CD4-positive, alpha-beta memory T cell (primary cell): Measurements from ENCODE around the gene ANKRD10. TPM values are rescaled to one million over a fixed set of nuclear protein-coding genes. Genes with fewer than 3 reads are reported as not detected.

ENCODE experiments used
- CTCF ChIA-PET: fragments of 350-600 bp; sonication (Branson Sonifier 250); formaldehyde crosslinking; loops from one replicate; lab custom pipeline; 2021; ENCODE audit warnings: inconsistent platforms; ENCODE audit not compliant: partially characterized antibody; lab: Charles Lee
- POLR2A ChIA-PET: fragments of 350-600 bp; sonication (Branson Sonifier 250); formaldehyde crosslinking; loops from one replicate; lab custom pipeline; 2021; ENCODE audit not compliant: partially characterized antibody; lab: Charles Lee
- DNase-seq, 5 donors: peaks; one replicate each; pipeline versions ENCODE4 v3.0.0 to v3.0.0-alpha.2; 2020 to 2022; ENCODE audit warnings: mixed read lengths in 1 of 5
- H3K27ac ChIP-seq: one replicate; pipeline ENCODE4 v1.7.0; 2013; ENCODE audit warnings: low read depth, low read length
- H3K27me3 ChIP-seq: 2 replicates; pipeline ENCODE4 v1.7.0; 2013; ENCODE audit warnings: mild to moderate bottlenecking, low read length, moderate library complexity; ENCODE audit not compliant: insufficient read depth
- H3K36me3 ChIP-seq: 2 replicates; pipeline ENCODE4 v1.7.0; 2013; ENCODE audit warnings: mild to moderate bottlenecking, low read length, moderate library complexity; ENCODE audit not compliant: insufficient read depth
- H3K4me1 ChIP-seq: 2 replicates; pipeline ENCODE4 v1.7.0; 2013; ENCODE audit warnings: mild to moderate bottlenecking, low read length, moderate library complexity; ENCODE audit not compliant: insufficient read depth
- H3K4me3 ChIP-seq, 2 donors: one replicate each; pipeline ENCODE4 v1.7.0; 2013; ENCODE audit warnings: low read length in 2 of 2, mild to moderate bottlenecking in 1 of 2
- H3K9me3 ChIP-seq, 2 donors: one replicate each; pipeline ENCODE4 v1.7.0; 2013; ENCODE audit warnings: low read length in 2 of 2, control low read depth in 1 of 2; ENCODE audit not compliant: control insufficient read depth in 1 of 2
- H3K27ac Mint-ChIP-seq, 7 donors: one replicate each; pipeline ENCODE4 v1.8.0; 2020 to 2021; ENCODE audit warnings: mixed read lengths in 7 of 7, mild to moderate bottlenecking in 6 of 7, inconsistent platforms in 3 of 7, moderate library complexity in 3 of 7
- H3K27me3 Mint-ChIP-seq, 2 donors: one replicate each; pipeline ENCODE4 v1.8.0; 2020 to 2021; ENCODE audit warnings: mixed read lengths in 2 of 2
- H3K36me3 Mint-ChIP-seq, 2 donors: one replicate each; pipeline ENCODE4 v1.8.0; 2020 to 2021; ENCODE audit warnings: mixed read lengths in 2 of 2, inconsistent platforms in 1 of 2, mild to moderate bottlenecking in 1 of 2
- H3K4me1 Mint-ChIP-seq, 4 donors: one replicate each; pipeline ENCODE4 v1.8.0; 2020 to 2021; ENCODE audit warnings: mixed read lengths in 4 of 4, mild to moderate bottlenecking in 1 of 4
- H3K4me3 Mint-ChIP-seq, 8 donors: one replicate each; pipeline ENCODE4 v1.8.0; 2020 to 2021; ENCODE audit warnings: mixed read lengths in 8 of 8, mild to moderate bottlenecking in 7 of 8, moderate library complexity in 6 of 8, inconsistent platforms in 3 of 8
- H3K9me3 Mint-ChIP-seq, 8 donors: one replicate each; pipeline ENCODE4 v1.8.0; 2020 to 2021; ENCODE audit warnings: mixed read lengths in 8 of 8, mild to moderate bottlenecking in 5 of 8, inconsistent platforms in 3 of 8, moderate library complexity in 1 of 8
- intact Hi-C: fragments of 100-400 bp; cut with micrococcal nuclease; formaldehyde crosslinking; loops from one replicate; pipeline ENCODE4 v1.15.1; 2023
- polyA plus RNA-seq, 2 donors: library from polyadenylated mRNA; unstranded; fragments of 300-500 nt; fragmentation: Illumina TruSeq; gene quantifications; one replicate each; pipeline ENCODE4 v1.2.3, GENCODE V29; 2021
- total RNA-seq, 2 experiments: library from RNA; stranded (reverse); gene quantifications; one replicate each; pipeline ENCODE4 v1.2.3, GENCODE V29; 2021

The ANKRD10 gene
- total and polyA plus RNA-seq, 4 experiments from 2014 or later: 53.0 to 140 (median 95.3) TPM

- H3K27ac Mint-ChIP-seq: peak overlapping the region in 1 of 7 donors; percentile 70
- no peaks in the 10 kb centered on the region for H3K9me3 Mint-ChIP-seq
- CTCF ChIA-PET: no interaction called here
- no peak for DNase-seq
- Histone ChIP-seq H3K27me3 (no peaks in the 10 kb centered on the region), H3K4me3 (no peak overlapping the region), H3K36me3 (no peaks in the 10 kb centered on the region), H3K9me3 (no peaks in the 10 kb centered on the region), H3K4me1 (no peaks in the 10 kb centered on the region), H3K27ac (no peak overlapping the region)
- POLR2A ChIA-PET: no interaction called here
- no peak overlapping the region for H3K4me3 Mint-ChIP-seq
- intact Hi-C loops: no loop called here
- no peaks in the 10 kb centered on the region for H3K36me3 Mint-ChIP-seq
- peaks cover 18 to 26% of the 10 kb centered on the region in 2 donors for H3K27me3 Mint-ChIP-seq
- peaks cover 0 to 22% (median 4%) of the 10 kb centered on the region in 4 donors for H3K4me1 Mint-ChIP-seq
These were observed 6.8 kb upstream of the ANKRD10 start for GRCh38 chr13:110921695-110922094.

- Histone ChIP-seq H3K27me3 (no peaks in the 10 kb centered on the region), H3K9me3 (no peaks in the 10 kb centered on the region), H3K4me3 (no peak overlapping the region), H3K27ac (no peak overlapping the region), H3K36me3 (no peaks in the 10 kb centered on the region), H3K4me1 (peaks cover 3% of the 10 kb centered on the region)
- CTCF ChIA-PET: no interaction called here
- Mint-ChIP-seq H3K4me3 (no peak overlapping the region), H3K9me3 (no peaks in the 10 kb centered on the region), H3K27ac (peak overlapping the region in 1 of 7 donors; percentile 70), H3K36me3 (no peaks in the 10 kb centered on the region), H3K27me3 (peaks cover 18 to 22% of the 10 kb centered on the region in 2 donors), H3K4me1 (peaks cover 0 to 27% (median 6%) of the 10 kb centered on the region in 4 donors)
- DNase-seq: no peak
- intact Hi-C loops: no loop called here
- POLR2A ChIA-PET: no interaction called here
These were observed 6.3 kb upstream of the ANKRD10 start for GRCh38 chr13:110921209-110921608.

GRCh38 chr13:110920038-110920437 lies 5.2 kb upstream of the ANKRD10 start:
- Mint-ChIP-seq H3K27me3 (peaks cover 18 to 20% of the 10 kb centered on the region in 2 donors), H3K9me3 (no peaks in the 10 kb centered on the region), H3K27ac (no peak overlapping the region), H3K36me3 (no peaks in the 10 kb centered on the region), H3K4me1 (peaks cover 1 to 33% (median 10%) of the 10 kb centered on the region in 4 donors), H3K4me3 (no peak overlapping the region)
- Histone ChIP-seq H3K27me3 (no peaks in the 10 kb centered on the region), H3K36me3 (no peaks in the 10 kb centered on the region), H3K4me3 (no peak overlapping the region), H3K9me3 (no peaks in the 10 kb centered on the region), H3K27ac (no peak overlapping the region), H3K4me1 (peaks cover 10% of the 10 kb centered on the region)
- intact Hi-C loops: no loop called here
- CTCF ChIA-PET: no interaction called here
- POLR2A ChIA-PET: no interaction called here
- no peak for DNase-seq

GRCh38 chr13:110916301-110917142 lies 1.7 kb upstream of the ANKRD10 start:
- Histone ChIP-seq H3K4me1 (peaks cover 28% of the 10 kb centered on the region), H3K36me3 (no peaks in the 10 kb centered on the region), H3K4me3 (no peak overlapping the region), H3K27ac (peak overlapping the region; percentile 77), H3K9me3 (no peaks in the 10 kb centered on the region), H3K27me3 (no peaks in the 10 kb centered on the region)
- intact Hi-C loops: loop anchor here (5.0 to 10.0 kb wide), 2 partner anchors 302 to 1129 kb away; partner anchors contain the start of genes IRS2 and NAXD
- Mint-ChIP-seq H3K4me3 (peak overlapping the region in 7 of 8 donors; percentile 26 to 93 (median 89)), H3K36me3 (peaks cover 0 to 8% of the 10 kb centered on the region in 2 donors), H3K27me3 (peaks cover 2 to 6% of the 10 kb centered on the region in 2 donors), H3K27ac (peak overlapping the region in 4 of 7 donors; percentile 1 to 95 (median 86)), H3K9me3 (no peaks in the 10 kb centered on the region), H3K4me1 (peaks cover 12 to 52% (median 30%) of the 10 kb centered on the region in 4 donors)
- DNase-seq: no peak
- CTCF ChIA-PET: no interaction called here
- POLR2A ChIA-PET: no interaction called here

GRCh38 chr13:110915874-110916206 lies 971 bp upstream of the ANKRD10 start:
- intact Hi-C loops: loop anchor here (1.0 to 10.0 kb wide), 6 partner anchors 202 to 1129 kb away; partner anchors contain the start of genes IRS2, NAXD and RAB20
- H3K27ac Mint-ChIP-seq: peak overlapping the region; percentile 76 to 96 (median 91)
- H3K36me3 Mint-ChIP-seq: peaks cover 0 to 8% of the 10 kb centered on the region in 2 donors
- ChIA-PET CTCF (interaction anchor here (0.6 to 1.7 kb wide), 9 partner anchors 9 to 267 kb away, joined by 3 to 10 read pairs (median 3); no protein-coding TSS in a partner anchor), POLR2A (interaction anchor here (0.7 to 2.9 kb wide), 8 partner anchors 11 to 354 kb away, joined by 3 to 48 read pairs (median 4); partner anchors contain the start of genes ING1 and NAXD)
- H3K4me1 Mint-ChIP-seq: peaks cover 14 to 49% (median 32%) of the 10 kb centered on the region in 4 donors
- H3K27me3 Mint-ChIP-seq: peaks cover 0 to 2% of the 10 kb centered on the region in 2 donors
- Histone ChIP-seq H3K36me3 (no peaks in the 10 kb centered on the region), H3K4me1 (peaks cover 33% of the 10 kb centered on the region), H3K9me3 (no peaks in the 10 kb centered on the region), H3K27me3 (no peaks in the 10 kb centered on the region), H3K4me3 (peak overlapping the region in 1 of 2 donors; percentile 89), H3K27ac (peak overlapping the region; percentile 77)
- DNase-seq: peak in 1 of 5 donors; percentile 6
- H3K4me3 Mint-ChIP-seq: peak overlapping the region; percentile 87 to 95 (median 91)
- H3K9me3 Mint-ChIP-seq: no peaks in the 10 kb centered on the region

- intact Hi-C loops: loop anchor here (1.0 to 10.0 kb wide), 6 partner anchors 200 to 1127 kb away; partner anchors contain the start of genes IRS2, NAXD and RAB20
- H3K27me3 ChIP-seq: no peaks in the 10 kb centered on the region
- Mint-ChIP-seq H3K4me1 (peaks cover 26 to 59% (median 44%) of the 10 kb centered on the region in 4 donors), H3K36me3 (peaks cover 4 to 17% of the 10 kb centered on the region in 2 donors), H3K9me3 (no peaks in the 10 kb centered on the region), H3K27ac (peak overlapping the region; percentile 81 to 93 (median 90)), H3K4me3 (peak overlapping the region; percentile 85 to 95 (median 92)), H3K27me3 (no peaks in the 10 kb centered on the region)
- H3K27ac ChIP-seq: peak overlapping the region; percentile 77
- H3K4me3 ChIP-seq: peak overlapping the region; percentile 26 to 89
- H3K9me3 ChIP-seq: no peaks in the 10 kb centered on the region
- peaks cover 5% of the 10 kb centered on the region for H3K36me3 ChIP-seq
- DNase-seq: peak; percentile 62 to 71 (median 69)
- H3K4me1 ChIP-seq: peaks cover 47% of the 10 kb centered on the region
- POLR2A ChIA-PET: interaction anchor here (1.0 to 2.9 kb wide), 10 partner anchors 38 to 353 kb away, joined by 3 to 48 read pairs (median 4); partner anchors contain the start of genes CARS2, ING1, NAXD and RAB20
- CTCF ChIA-PET: interaction anchor here (0.8 to 1.7 kb wide), 8 partner anchors 9 to 310 kb away, joined by 3 to 5 read pairs (median 3); no protein-coding TSS in a partner anchor
These were observed 375 bp downstream of the ANKRD10 start for GRCh38 chr13:110914331-110915056.
